ENCODE data around the gene TGIF1. TPM values are rescaled to one million over a fixed set of nuclear protein-coding genes. Genes with fewer than 3 reads are reported as not detected.

The TGIF1 gene
- total RNA-seq, 1 donor from 2014 or later: 261 TPM

GRCh38 chr18:3502650-3503049 is 52.7 kb downstream of the TGIF1 start:
- Mint-ChIP-seq H3K4me3 (no peak overlapping the region), H3K36me3 (no peaks in the 10 kb centered on the region), H3K27ac (no peak overlapping the region), H3K27me3 (ENCODE audit: insufficient read depth, low read depth) (peaks cover 7% of the 10 kb centered on the region), H3K4me1 (peaks cover 22% of the 10 kb centered on the region), H3K9me3 (no peaks in the 10 kb centered on the region)
- Histone ChIP-seq H3K9me3 (ENCODE audit: low read depth) (no peaks in the 10 kb centered on the region), H3K79me2 (ENCODE audit: low read depth) (no peaks in the 10 kb centered on the region), H3K27ac (no peak overlapping the region), H2AFZ (replicated peaks) (no peak overlapping the region), H3K27me3 (peaks cover 24% of the 10 kb centered on the region), H3K36me3 (no peaks in the 10 kb centered on the region), H3K4me1 (peaks cover 16% of the 10 kb centered on the region), H3F3A (ENCODE audit: low read depth) (peaks cover 23% of the 10 kb centered on the region), H3K4me2 (no peak overlapping the region), H4K20me1 (ENCODE audit: low read depth) (no peaks in the 10 kb centered on the region), H3K4me3 (no peak overlapping the region), H3K9ac (no peak overlapping the region)
- TF ChIP-seq CTCF (IDR thresholded peaks at IDR 0.05): no peak
- no peak for TF ChIP-seq EZH2 (IDR thresholded peaks at IDR 0.05)
- no peak for TF ChIP-seq EZH2phosphoT487 (IDR thresholded peaks at IDR 0.05)
- DNase-seq (ENCODE audit: low spot score): no peak

- H3K4me1 Mint-ChIP-seq: peaks cover 22% of the 10 kb centered on the region
Observed at GRCh38 chr18:3504637-3505036, 54.7 kb downstream of the TGIF1 start.

GRCh38 chr18:3508576-3509549 is 58.9 kb downstream of the TGIF1 start:
- Mint-ChIP-seq H3K27me3 (ENCODE audit: insufficient read depth, low read depth) (no peaks in the 10 kb centered on the region), H3K4me3 (no peak overlapping the region)
- H3K27ac ChIP-seq: peak overlapping the region; percentile 41

More at GRCh38 chr18:3504637-3505036, 54.7 kb downstream of the TGIF1 start:
- Histone ChIP-seq H3K79me2 (ENCODE audit: low read depth) (no peaks in the 10 kb centered on the region), H3K27ac (no peak overlapping the region), H3K4me3 (no peak overlapping the region), H3K4me1 (peaks cover 20% of the 10 kb centered on the region), H3K36me3 (no peaks in the 10 kb centered on the region), H3K9me3 (ENCODE audit: low read depth) (no peaks in the 10 kb centered on the region), H3K9ac (no peak overlapping the region), H3F3A (ENCODE audit: low read depth) (peaks cover 22% of the 10 kb centered on the region), H3K4me2 (no peak overlapping the region), H2AFZ (replicated peaks) (no peak overlapping the region), H3K27me3 (peaks cover 9% of the 10 kb centered on the region), H4K20me1 (ENCODE audit: low read depth) (no peaks in the 10 kb centered on the region)
- Mint-ChIP-seq H3K4me3 (no peak overlapping the region), H3K36me3 (no peaks in the 10 kb centered on the region), H3K27me3 (ENCODE audit: insufficient read depth, low read depth) (peaks cover 4% of the 10 kb centered on the region), H3K27ac (no peak overlapping the region), H3K9me3 (no peaks in the 10 kb centered on the region)
- no peak for DNase-seq (ENCODE audit: low spot score)
- TF ChIP-seq EZH2 (IDR thresholded peaks at IDR 0.05) (no peak), EZH2phosphoT487 (IDR thresholded peaks at IDR 0.05) (no peak), CTCF (IDR thresholded peaks at IDR 0.05) (no peak)

More at GRCh38 chr18:3508576-3509549, 58.9 kb downstream of the TGIF1 start:
- Histone ChIP-seq H3K36me3 (no peaks in the 10 kb centered on the region), H3K27me3 (no peaks in the 10 kb centered on the region), H3K9me3 (ENCODE audit: low read depth) (no peaks in the 10 kb centered on the region), H3K9ac (no peak overlapping the region), H4K20me1 (ENCODE audit: low read depth) (no peaks in the 10 kb centered on the region), H3K4me1 (peaks cover 21% of the 10 kb centered on the region), H3K4me3 (no peak overlapping the region), H3K4me2 (peak overlapping the region; percentile 16), H3K79me2 (ENCODE audit: low read depth) (no peaks in the 10 kb centered on the region), H3F3A (ENCODE audit: low read depth) (peaks cover 22% of the 10 kb centered on the region), H2AFZ (replicated peaks) (peak overlapping the region; percentile 50)
- Mint-ChIP-seq H3K27ac (peak overlapping the region; percentile 80), H3K36me3 (no peaks in the 10 kb centered on the region), H3K9me3 (no peaks in the 10 kb centered on the region), H3K4me1 (peaks cover 29% of the 10 kb centered on the region)
- peak; percentile 41 for DNase-seq (ENCODE audit: low spot score)
- TF ChIP-seq CTCF (IDR thresholded peaks at IDR 0.05) (no peak), EZH2 (IDR thresholded peaks at IDR 0.05) (no peak), EZH2phosphoT487 (IDR thresholded peaks at IDR 0.05) (no peak)

Other genes starting within 250 kb of the TGIF1 start
- gene MYOM1, start 230.2 kb upstream of the TGIF1 start, total RNA-seq (ENCODE audit: low replicate concordance): 0.45 and 1.4 TPM in 2 replicates
- 222 and 365 TPM in 2 replicates for gene MYL12A, start 202.4 kb upstream of the TGIF1 start, total RNA-seq (ENCODE audit: low replicate concordance)
- 127 and 152 TPM in 2 replicates for gene MYL12B, start 188.0 kb upstream of the TGIF1 start, total RNA-seq (ENCODE audit: low replicate concordance)